K562 (cell line): Measurements from ENCODE around the gene COL4A2. TPM values are rescaled to one million over a fixed set of nuclear protein-coding genes. Genes with fewer than 3 reads are reported as not detected.
"Not testable (repeated sequence)": the region's sequence is repeated elsewhere in the genome, so short reads cannot be mapped to it uniquely, and the experiment has no call there.

Experiments used
- ATAC-seq: fragments of 200-7000 bp; cut with Tn5 transposase; 3 replicates; pipeline ENCODE4 v1.9.1; 2020; ENCODE audit warnings: moderate library complexity
- BruUV-seq: library from RNA; stranded (reverse); fragments of 400-500 nt; replicated peaks from 2 replicates; lab custom pipeline; 2021; lab: Mats Ljungman, UMichigan
- CTCF ChIA-PET: fragments of 300-600 bp; formaldehyde crosslinking; extraction: SDS; loops from one replicate; lab custom pipeline; 2021; ENCODE audit warnings: low intra/inter-chr PET ratio; lab: Yijun Ruan, JAX
- POLR2A ChIA-PET: fragments of 300-600, 350-650 bp; sonication (Branson Sonifier 250); formaldehyde crosslinking; extraction: SDS; loops from one replicate; lab custom pipeline; 2021; ENCODE audit warnings: antibody characterized with exemption, inconsistent platforms; lab: Yijun Ruan, JAX
- DNase-seq, 4 experiments: peaks; one replicate each; pipeline versions ENCODE4 v3.0.0 to v3.0.0-alpha.2; 2011 to 2018; ENCODE audit warnings: low spot score in 3 of 4, mixed read lengths in 3 of 4; ENCODE audit errors: extremely low read depth in 1 of 4
- FAIRE-seq: peaks from 2 replicates; lab custom pipeline; 2011; peaks lifted over from hg19 to GRCh38; lab: Jason Lieb, UNC
- H2AFZ ChIP-seq: 2 replicates; pipeline ENCODE4 v1.6.0; 2011; ENCODE audit warnings: low read depth, low read length, control low read depth, inconsistent platforms
- H3K27ac ChIP-seq: fragments of 200-600 bp; 3 replicates; pipeline ENCODE4 v1.8.0; 2011; ENCODE audit warnings: low read depth, mild to moderate bottlenecking, control low read depth, inconsistent platforms, low read length, moderate library complexity, mixed read lengths; ENCODE audit errors: extremely low read depth
- H3K27me3 ChIP-seq, 2 experiments: fragments of 300-600 bp in 1 of 2; 2 replicates in 1 of 2; 3 replicates in 1 of 2; pipeline versions ENCODE4 v1.6.0 to v1.8.0; 2011; ENCODE audit warnings: inconsistent platforms in 2 of 2, low read length in 2 of 2, mild to moderate bottlenecking in 1 of 2, mixed read lengths in 1 of 2, moderate library complexity in 1 of 2; ENCODE audit not compliant: control insufficient read depth in 2 of 2, insufficient read depth in 2 of 2
- H3K36me3 ChIP-seq: fragments of 300-600 bp; 3 replicates; pipeline ENCODE4 v1.8.0; 2011; ENCODE audit warnings: mild to moderate bottlenecking, low read length, inconsistent platforms; ENCODE audit not compliant: control insufficient read depth, insufficient read depth
- H3K4me1 ChIP-seq, 2 experiments: fragments of 200-600 bp in 1 of 2; replicated peaks in 1 of 2; 2 replicates in 1 of 2; 3 replicates in 1 of 2; pipeline versions ENCODE4 v1.5.1 to v1.8.0; 2011; ENCODE audit warnings: inconsistent platforms in 2 of 2, low read length in 2 of 2, mild to moderate bottlenecking in 1 of 2, mixed read lengths in 1 of 2, moderate library complexity in 1 of 2; ENCODE audit not compliant: control insufficient read depth in 2 of 2, insufficient read depth in 2 of 2
- H3K4me2 ChIP-seq: 2 replicates; pipeline ENCODE4 v1.6.1; 2011; ENCODE audit warnings: low read length, control low read depth, inconsistent platforms, mixed read lengths; ENCODE audit not compliant: insufficient read depth
- H3K4me3 ChIP-seq: fragments of 200-600 bp; sonication (generic), shearing (Covaris generic); 2 replicates; pipeline ENCODE4 v1.5.1; 2016; ENCODE audit warnings: control low read depth, inconsistent platforms
- H3K79me2 ChIP-seq: fragments of 200-600 bp; 3 replicates; pipeline ENCODE4 v1.8.0; 2011; ENCODE audit warnings: low read length, inconsistent platforms; ENCODE audit not compliant: control insufficient read depth, insufficient read depth
- H3K9ac ChIP-seq, 2 experiments: 2 replicates each; pipeline versions ENCODE4 v1.6.0 to v1.6.1; 2011; ENCODE audit warnings: low read depth in 2 of 2, low read length in 2 of 2, control low read depth in 1 of 2, inconsistent platforms in 1 of 2, mild to moderate bottlenecking in 1 of 2, mixed read lengths in 1 of 2; ENCODE audit not compliant: insufficient read depth in 1 of 2
- H3K9me1 ChIP-seq: one replicate; pipeline ENCODE4 v1.6.0; 2011; ENCODE audit warnings: inconsistent platforms, mild to moderate bottlenecking, low read length, moderate library complexity; ENCODE audit not compliant: control insufficient read depth, insufficient read depth
- H3K9me3 ChIP-seq: replicated peaks from 2 replicates; pipeline ENCODE4 v1.5.1; 2011; ENCODE audit warnings: low read depth, low read length, inconsistent platforms; ENCODE audit not compliant: control insufficient read depth, insufficient read depth
- H4K20me1 ChIP-seq: replicated peaks from 2 replicates; pipeline ENCODE4 v1.6.1; 2011; ENCODE audit warnings: low read length, inconsistent platforms, mixed read lengths; ENCODE audit not compliant: control insufficient read depth, insufficient read depth
- MTA1 ChIP-seq: fragments of 450-650 bp; IDR thresholded peaks from 2 replicates; pipeline ENCODE4 v1.6.1; 2017; ENCODE audit warnings: borderline replicate concordance
- ZNF316 ChIP-seq: fragments of 450-650 bp; IDR thresholded peaks from 2 replicates; pipeline ENCODE4 v1.6.1; 2016
- WGBS: fragments of 100-300 bp; shearing (Covaris generic); methylation state at CpG from one replicate; pipeline ENCODE4 v1.1.6; 2016; ENCODE audit warnings: low coverage, mixed read lengths; ENCODE audit not compliant: insufficient coverage; ENCODE audit errors: missing lambda C conversion rate; 5-methylcytosine and 5-hydroxymethylcytosine counted together
- in situ Hi-C: fragments of 300-500 bp; cut with MboI; formaldehyde crosslinking; loops from 4 replicates; pipeline ENCODE4 v1.15.0; 2018; ENCODE audit warnings: inconsistent platforms, mixed read lengths
- intact Hi-C: fragments of 100-400 bp; cut with micrococcal nuclease; formaldehyde crosslinking; loops from 2 replicates; pipeline ENCODE4 v1.14.2; 2022
- polyA plus RNA-seq, 8 experiments: library from polyadenylated mRNA; depleted of rRNA in 4 of 8; stranded (reverse) in 5 of 8; unstranded in 3 of 8; fragments of >200 nt; fragmentation: Nextera tagmentation in 2 of 8; fragmentation: Illumina TruSeq in 1 of 8; extraction: Ambion mirVana in 2 of 8; extraction: Trizol in 1 of 8; gene quantifications; 2 replicates each; pipeline versions ENCODE4 v1.2.1 to v1.2.3, GENCODE V29; 2011 to 2014; ENCODE audit warnings: inconsistent platforms in 1 of 8, missing spikeins in 1 of 8
- total RNA-seq, 7 experiments: library from RNA; depleted of rRNA in 6 of 7; stranded (reverse); fragments of >200 nt in 6 of 7; fragmentation: Illumina TruSeq in 2 of 7; extraction: Trizol in 2 of 7; gene quantifications; 2 replicates each; pipeline versions ENCODE4 v1.2.1 to v1.2.3, GENCODE V29; 2011 to 2021; ENCODE audit warnings: low replicate concordance in 1 of 7

Gene COL4A2
- total and polyA plus RNA-seq, 9 of the 15 experiments (the other 6 are each of a cell fraction or from before 2014, with no cell fraction given) = 0.13 to 15.2 (median 8.1) TPM

DNA sequence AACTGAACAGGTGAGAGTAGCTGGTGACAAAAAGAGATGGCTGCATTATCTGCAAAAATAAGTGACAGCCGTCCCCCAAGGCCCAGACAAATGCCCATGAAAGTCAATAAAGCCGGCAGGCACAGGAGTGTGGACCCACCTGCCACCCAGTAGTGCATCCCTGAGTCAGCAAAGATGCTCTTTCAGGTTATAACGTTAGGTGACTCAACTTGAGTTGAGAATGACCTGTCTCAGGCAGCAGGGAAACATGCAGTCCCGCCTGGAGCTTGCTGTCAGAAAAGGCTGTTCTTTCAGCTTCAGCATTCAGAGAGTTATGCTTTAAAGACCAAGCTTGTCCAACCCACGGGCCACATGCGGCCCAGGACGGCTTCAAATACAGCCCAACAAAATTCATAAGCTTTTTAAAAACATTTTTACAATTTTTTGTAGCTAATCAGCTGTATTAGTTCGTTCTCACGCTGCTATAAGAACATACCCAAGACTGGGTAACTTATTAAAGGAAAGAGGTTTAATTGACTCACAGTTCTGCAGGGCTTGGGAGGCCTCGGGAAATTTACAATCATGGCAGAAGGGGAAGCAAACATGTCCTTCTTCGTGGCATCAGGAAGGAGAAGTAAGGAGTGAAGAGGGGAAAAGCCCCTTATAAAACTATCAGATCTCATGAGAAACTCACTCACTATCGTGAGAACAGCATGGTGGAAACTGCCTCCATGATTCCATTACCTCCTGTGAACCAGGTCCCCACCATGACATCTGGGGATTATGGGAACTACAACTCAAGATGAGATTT, 144.1 kb downstream of the COL4A2 start:
- H3K9ac ChIP-seq = no peak overlapping the region
- no peak for FAIRE-seq

GRCh38 chr13:110453091-110453490, 146.0 kb downstream of the COL4A2 start:
- H2AFZ ChIP-seq, H3K9ac ChIP-seq, BruUV-seq, H3K9me3 ChIP-seq, H3K27ac ChIP-seq, H3K4me3 ChIP-seq, H3K79me2 ChIP-seq, in situ Hi-C loops, H3K9me1 ChIP-seq, ATAC-seq, DNase-seq, FAIRE-seq, H3K4me2 ChIP-seq, H4K20me1 ChIP-seq, H3K36me3 ChIP-seq: not testable (repeated sequence)
- CTCF ChIA-PET = interaction anchor here (0.6 kb wide), 1 partner anchor 18 kb away, joined by 3 read pairs; no protein-coding TSS in a partner anchor
- Histone ChIP-seq H3K27me3 (peaks cover 14 to 29% of the 10 kb centered on the region in 2 experiments; a peak in 4 of 5 replicates), H3K4me1 (peaks cover 3 to 16% of the 10 kb centered on the region in 2 experiments; a peak in 4 of 5 replicates)
- POLR2A ChIA-PET = interaction anchor here (1.4 kb wide), 1 partner anchor 61 kb away, joined by 4 read pairs; no protein-coding TSS in a partner anchor
- intact Hi-C loops = loop anchor here (10.0 kb wide), 2 partner anchors 262 to 462 kb away; partner anchors contain the start of genes ANKRD10 and ING1
- 28% methylated on average over 7 of the region's 11 CpGs for WGBS

More for the DNA sequence above, 144.1 kb downstream of the COL4A2 start:
- H3K79me2 ChIP-seq = no peaks in the 10 kb centered on the region
- ATAC-seq (no peak), DNase-seq (no peak)
- peaks cover 2 to 8% of the 10 kb centered on the region in 2 experiments; a peak in 3 of 5 replicates for H3K4me1 ChIP-seq
- H3K4me3 ChIP-seq = no peak overlapping the region
- peaks cover 30 to 45% of the 10 kb centered on the region in 2 experiments; a peak in 4 of 5 replicates for H3K27me3 ChIP-seq
- no peaks in the 10 kb centered on the region for H3K9me3 ChIP-seq
- no peaks in the 10 kb centered on the region for H4K20me1 ChIP-seq
- WGBS = 4% methylated on average over 9 of the region's 12 CpGs
- no peak overlapping the region for H2AFZ ChIP-seq
- H3K9me1 ChIP-seq = no peaks in the 10 kb centered on the region
- intact Hi-C loops (loop anchor here (10.0 kb wide), 2 partner anchors 264 to 464 kb away; partner anchors contain the start of genes ANKRD10 and ING1), in situ Hi-C loops (no loop called here)
- H3K27ac ChIP-seq = no peak overlapping the region
- no peak overlapping the region for H3K4me2 ChIP-seq
- ChIA-PET CTCF (no interaction called here), POLR2A (no interaction called here)
- TF ChIP-seq ZNF316 (0 out of 2 replicates have a peak, but pooled peaks have one; percentile 32), MTA1 (no peak)
- no TSS peak for BruUV-seq
- no peaks in the 10 kb centered on the region for H3K36me3 ChIP-seq
